ENCODE results near the gene CFAP20DC.

DNA sequence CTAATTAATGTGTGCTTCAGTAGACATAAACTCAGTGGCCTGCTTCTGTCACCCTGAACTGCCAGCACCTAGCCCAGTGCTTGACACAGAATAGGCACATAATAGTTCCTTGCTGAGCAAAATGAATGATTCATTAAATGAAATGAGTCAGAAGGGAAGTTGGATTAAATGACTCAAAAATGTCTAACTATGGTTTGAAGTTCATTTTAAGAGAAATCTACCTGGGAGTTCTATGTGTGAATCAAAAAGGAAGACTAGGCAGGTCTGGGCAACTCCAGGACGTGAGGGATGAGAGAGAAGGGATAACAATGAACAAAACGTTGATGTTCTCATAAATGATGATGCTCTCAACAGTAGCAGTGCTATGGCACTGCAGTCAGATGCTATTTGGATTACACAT lies 175.0 kb downstream of the CFAP20DC start:
- TF ChIP-seq NANOG (IDR thresholded peaks at IDR 0.05; ENCODE audit: borderline replicate concordance) (no peak), CTCF (conservative IDR thresholded peaks at IDR 0.05; ENCODE audit: low read depth in 2 of 2) (no peak)
